Measurements from ENCODE around the gene ELAVL2.
"Not testable (repeated sequence)": the region's sequence is repeated elsewhere in the genome, so short reads cannot be mapped to it uniquely, and the experiment has no call there.

ELAVL2 gene

GRCh38 chr9:23769307-23769935 is 56.6 kb downstream of the ELAVL2 start:
- DNase-seq: no peak

GRCh38 chr9:23768861-23769260 is 57.2 kb downstream of the ELAVL2 start:
- no peak for DNase-seq

- no peak for DNase-seq
Measured at GRCh38 chr9:23766613-23767012, 59.4 kb downstream of the ELAVL2 start.

DNA sequence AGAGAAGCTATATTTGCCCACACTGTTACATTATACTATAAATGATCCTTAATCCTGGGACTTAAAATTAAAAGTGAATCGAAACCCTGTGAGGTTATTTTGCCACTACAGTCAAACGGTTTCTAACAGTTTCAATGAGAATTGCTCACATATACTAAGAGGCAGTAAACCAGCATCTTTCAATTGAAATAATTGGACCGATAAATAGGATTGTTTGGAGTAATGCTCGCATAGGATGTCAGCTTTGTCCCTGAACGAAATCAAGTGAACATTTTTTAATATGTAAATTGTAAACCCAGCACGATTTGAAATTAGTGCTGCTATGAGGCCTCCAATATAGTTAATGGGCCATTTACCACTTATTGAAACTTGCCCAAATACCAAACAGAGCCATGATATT is 60.5 kb downstream of the ELAVL2 start:
- no peak for DNase-seq

DNA sequence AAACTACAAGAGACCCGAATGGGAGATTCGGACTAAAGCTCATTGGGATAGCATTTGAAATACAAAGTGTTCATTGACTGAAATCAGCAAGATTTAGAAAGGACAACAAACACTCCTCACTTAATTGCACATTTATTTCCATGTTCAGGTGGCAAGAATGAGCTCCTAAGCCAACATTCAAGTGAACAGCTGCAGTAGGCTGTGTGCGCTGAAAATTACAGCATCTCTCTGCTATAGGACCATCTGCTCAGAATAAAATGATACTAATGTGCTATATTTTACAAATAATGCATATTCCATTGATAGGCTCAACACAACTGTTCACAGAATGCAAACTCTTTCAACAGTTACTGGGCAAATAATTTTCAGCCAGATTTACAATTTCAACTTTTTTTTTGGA is 61.8 kb downstream of the ELAVL2 start:
- no peak for DNase-seq

GRCh38 chr9:23754551-23754950 is 71.5 kb downstream of the ELAVL2 start:
- no peak for DNase-seq

DNA sequence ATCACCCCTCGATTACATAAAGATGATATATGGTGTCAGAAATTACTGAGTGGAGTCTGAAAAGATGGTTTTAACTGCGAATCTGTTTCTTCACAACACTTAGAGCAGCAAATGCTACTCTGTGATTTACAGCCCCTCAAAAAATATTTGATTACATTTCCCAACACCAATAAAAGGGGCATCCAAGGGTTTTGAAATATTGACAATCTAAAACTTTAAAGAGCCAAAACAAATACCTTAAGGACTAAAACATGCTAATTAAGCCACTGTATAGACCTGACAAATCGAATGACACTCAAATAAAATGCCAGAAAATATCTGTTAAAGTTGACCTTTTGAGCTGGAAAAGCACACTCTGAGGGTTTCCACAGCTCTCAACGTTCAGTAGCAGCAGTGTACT is 73.2 kb downstream of the ELAVL2 start:
- no peak for DNase-seq

GRCh38 chr9:23751633-23752032 is 74.4 kb downstream of the ELAVL2 start:
- no peak for DNase-seq

DNA sequence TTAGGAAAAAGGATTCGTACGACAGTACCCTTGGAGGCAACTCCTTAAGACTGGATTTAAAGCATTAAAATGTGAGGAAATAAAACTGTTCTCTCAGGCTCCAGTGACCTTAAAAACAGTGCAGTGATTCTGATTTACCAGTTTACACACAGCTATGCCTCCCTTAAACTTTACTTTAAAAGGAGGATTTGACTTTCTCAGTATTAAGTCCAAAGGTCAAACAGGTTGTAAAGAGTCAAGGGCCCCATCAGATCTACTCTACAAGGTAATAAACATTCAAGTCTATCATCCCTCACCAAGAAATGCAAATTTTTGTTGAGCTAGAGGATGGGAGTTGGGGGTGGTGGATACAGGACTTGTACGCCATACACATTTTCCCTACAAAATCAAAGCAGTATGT is 75.2 kb downstream of the ELAVL2 start:
- DNase-seq: no peak

- no peak for DNase-seq
Measured at GRCh38 chr9:23747088-23748075, 78.7 kb downstream of the ELAVL2 start.

DNA sequence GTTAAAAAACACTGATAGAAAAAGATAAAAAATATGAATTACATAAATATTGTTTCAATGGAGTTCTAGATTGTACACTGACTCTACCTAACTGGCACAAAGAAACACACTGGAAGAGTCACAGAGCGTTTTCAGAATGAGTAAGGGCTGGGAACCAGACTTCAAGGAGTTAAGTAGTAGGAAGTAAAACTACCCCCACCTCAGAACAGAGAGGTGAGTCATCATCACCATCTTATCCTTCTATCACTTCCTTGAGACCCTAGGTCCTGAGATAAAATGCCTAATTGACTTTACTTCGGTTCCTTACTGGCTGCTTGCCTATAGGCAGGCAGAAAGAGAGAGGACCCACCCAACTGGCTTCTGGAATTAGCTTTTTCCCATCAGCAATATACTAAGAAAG is 79.7 kb downstream of the ELAVL2 start:
- DNase-seq: no peak

DNA sequence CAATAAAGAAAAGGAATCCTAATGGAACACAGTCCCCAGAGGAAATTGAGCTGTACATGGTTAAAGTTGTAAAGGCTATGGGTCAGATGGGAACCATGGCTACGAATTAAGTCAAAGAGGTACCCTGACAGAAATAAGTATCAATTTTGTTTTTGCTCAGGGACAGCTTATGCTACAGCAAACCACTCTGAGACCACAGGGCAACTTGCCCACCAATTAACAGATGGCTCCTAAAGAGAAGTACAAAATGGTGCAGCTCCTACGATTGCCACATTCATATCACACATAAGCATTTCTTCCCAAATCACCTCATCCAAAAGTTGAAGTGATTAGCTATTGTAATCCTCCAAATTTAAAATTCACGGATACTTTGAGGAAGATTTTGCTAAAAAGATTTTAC is 83.0 kb downstream of the ELAVL2 start:
- DNase-seq: no peak

DNA sequence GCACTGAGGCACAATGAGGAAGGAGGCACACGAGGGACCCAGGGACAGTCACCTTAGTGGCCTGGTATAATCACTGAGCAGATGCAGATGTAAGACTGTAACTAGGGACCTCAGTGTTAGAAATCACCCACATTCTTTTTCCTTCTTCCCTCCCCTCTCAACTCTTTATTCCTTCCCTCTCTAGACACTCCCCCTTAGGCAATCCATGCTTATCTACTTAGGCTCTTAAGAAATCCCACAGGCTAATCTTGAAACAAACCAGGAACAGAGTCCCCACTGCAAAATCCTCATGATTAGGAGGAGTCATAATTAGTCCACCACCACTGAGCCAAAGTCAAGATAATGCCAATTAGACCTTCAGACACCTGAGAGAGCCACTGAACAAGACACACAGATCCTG is 84.7 kb downstream of the ELAVL2 start:
- no peak for DNase-seq

GRCh38 chr9:23740531-23740930 is 85.5 kb downstream of the ELAVL2 start:
- DNase-seq: no peak

DNA sequence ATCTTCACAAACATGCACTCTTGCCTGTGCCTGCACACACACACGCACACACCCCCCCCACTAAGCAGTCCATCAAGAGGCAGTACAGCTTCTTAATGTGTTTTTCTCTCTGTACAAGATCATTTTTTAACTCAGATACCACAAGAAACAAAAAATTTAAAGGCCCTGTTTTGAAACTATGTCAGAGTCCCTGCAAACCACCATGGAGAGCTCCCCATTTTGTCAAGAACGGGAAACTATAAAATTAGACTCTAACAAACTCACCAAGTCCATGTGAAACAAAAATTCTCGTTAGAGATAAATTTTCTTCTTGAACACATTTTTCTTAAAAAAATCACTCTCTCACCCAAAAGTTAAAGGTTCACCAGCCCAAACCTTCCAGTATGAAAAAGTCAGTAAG is 86.3 kb downstream of the ELAVL2 start:
- DNase-seq: no peak

GRCh38 chr9:23736293-23736692 is 89.7 kb downstream of the ELAVL2 start:
- no peak for DNase-seq

GRCh38 chr9:23733495-23734078 is 92.5 kb downstream of the ELAVL2 start:
- DNase-seq: no peak

GRCh38 chr9:23731353-23731752 is 94.7 kb downstream of the ELAVL2 start:
- no peak for DNase-seq

DNA sequence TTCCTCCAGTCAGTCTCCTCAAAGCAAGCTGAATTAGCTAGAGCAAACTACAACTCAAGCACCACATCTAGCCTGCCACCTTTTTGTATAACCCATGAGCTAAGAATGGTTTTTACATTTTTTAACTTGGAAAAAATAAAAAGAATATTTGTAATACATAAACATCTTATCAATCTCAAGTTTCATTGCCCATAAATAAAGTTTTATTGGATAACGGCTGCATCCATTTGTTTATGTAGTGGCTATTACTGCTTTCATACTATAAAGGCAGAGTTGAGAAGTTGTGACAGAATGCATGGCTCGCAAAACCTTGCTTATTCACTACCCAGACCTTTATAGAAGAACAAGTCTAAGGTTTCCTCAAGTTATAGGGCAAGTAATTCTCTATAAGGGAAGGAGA is 95.7 kb downstream of the ELAVL2 start:
- no peak for DNase-seq

GRCh38 chr9:23728736-23729135 is 97.3 kb downstream of the ELAVL2 start:
- DNase-seq: no peak

GRCh38 chr9:23725279-23725946 is 100.6 kb downstream of the ELAVL2 start:
- DNase-seq: no peak

DNA sequence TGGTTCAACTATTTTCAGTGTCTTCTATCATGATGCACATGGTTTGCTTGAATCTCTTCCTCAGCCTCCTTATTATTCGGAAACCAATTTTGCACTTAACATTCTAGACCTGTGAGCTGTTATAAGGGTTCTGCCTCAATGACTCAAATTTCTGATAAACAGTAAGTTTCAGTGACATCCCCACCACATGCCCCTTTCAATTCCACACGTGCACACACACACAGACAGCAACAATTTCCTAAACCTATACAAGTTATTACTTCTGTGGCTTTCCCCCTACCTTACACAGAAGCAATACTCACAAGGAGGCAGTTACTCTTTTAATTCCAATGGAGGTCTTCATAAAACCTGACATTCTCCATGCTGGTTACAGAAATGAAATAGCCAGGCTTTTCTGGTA is 102.4 kb downstream of the ELAVL2 start:
- DNase-seq: no peak

DNA sequence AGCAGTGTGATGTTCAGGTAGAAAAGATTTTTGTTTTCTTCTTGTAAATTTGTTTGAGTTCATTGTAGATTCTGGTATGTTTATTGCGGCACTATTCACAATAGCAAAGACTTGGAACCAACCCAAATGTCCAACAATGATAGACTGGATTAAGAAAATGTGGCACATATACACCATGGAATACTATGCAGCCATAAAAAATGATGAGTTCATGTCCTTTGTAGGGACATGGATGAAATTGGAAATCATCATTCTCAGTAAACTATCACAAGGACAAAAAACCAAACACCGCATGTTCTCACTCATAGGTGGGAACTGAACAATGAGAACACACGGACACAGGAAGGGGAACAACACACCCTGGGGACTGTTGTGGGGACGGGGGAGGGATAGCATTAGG is 103.0 kb downstream of the ELAVL2 start:
- DNase-seq: not testable (repeated sequence)

Measured in T-helper 2 cell (primary cell).